A549 (cell line): ENCODE data around the gene ENAH. TPM values are rescaled to one million over a fixed set of nuclear protein-coding genes. Genes with fewer than 3 reads are reported as not detected.

ENCODE experiments used
- CBX2 ChIP-seq: fragments of 200-600 bp; sonication (generic); IDR thresholded peaks from 2 replicates; pipeline ENCODE4 v1.6.1; 2016; ENCODE audit warnings: low read depth, mild to moderate bottlenecking, borderline replicate concordance
- CBX8 ChIP-seq: fragments of 200-600 bp; sonication (generic); IDR thresholded peaks from 2 replicates; pipeline ENCODE4 v1.6.1; 2016
- CHD2 ChIP-seq: fragments of 150-350 bp; IDR thresholded peaks from 2 replicates; pipeline ENCODE4 v1.6.1; 2014; ENCODE audit warnings: low read length; ENCODE audit not compliant: partially characterized antibody
- CHD4 ChIP-seq: fragments of 200-600 bp; sonication (generic); IDR thresholded peaks from 2 replicates; pipeline ENCODE4 v1.6.1; 2016; ENCODE audit warnings: antibody characterized with exemption, mild to moderate bottlenecking, borderline replicate concordance
- EHF ChIP-seq: fragments of 250-450 bp; sonication (Bioruptor Pico); IDR thresholded peaks from 2 replicates; pipeline ENCODE4 v1.5.0; 2020; ENCODE audit warnings: mild to moderate bottlenecking
- EP300 ChIP-seq, 2 experiments: fragments of >200 bp; sonication (Bioruptor Twin); formaldehyde crosslinking; IDR thresholded peaks; 2 replicates in 1 of 2; 3 replicates in 1 of 2; pipeline ENCODE4 v1.6.1; 2016 to 2017
- ESRRA ChIP-seq: fragments of 150-350 bp; IDR thresholded peaks from 2 replicates; pipeline ENCODE4 v1.6.1; 2014; ENCODE audit warnings: mild to moderate bottlenecking, low read length, borderline replicate concordance
- FOSB ChIP-seq: fragments of 250-450 bp; sonication (Bioruptor Pico); IDR thresholded peaks from 2 replicates; pipeline ENCODE4 v1.5.0; 2020; ENCODE audit warnings: mild to moderate bottlenecking, moderate library complexity
- FOXS1 ChIP-seq: fragments of 250-450 bp; sonication (Bioruptor Pico); IDR thresholded peaks from 2 replicates; pipeline ENCODE4 v1.5.0; 2020; ENCODE audit warnings: mild to moderate bottlenecking, moderate library complexity
- HEYL ChIP-seq: fragments of 250-450 bp; sonication (Bioruptor Pico); IDR thresholded peaks from 2 replicates; pipeline ENCODE4 v1.8.0; 2021; ENCODE audit warnings: mild to moderate bottlenecking, moderate library complexity
- HOXA7 ChIP-seq: fragments of 250-450 bp; sonication (Bioruptor Pico); IDR thresholded peaks from 2 replicates; pipeline ENCODE4 v1.5.0; 2020; ENCODE audit warnings: mild to moderate bottlenecking, moderate library complexity
- HOXB13 ChIP-seq: fragments of 250-450 bp; sonication (Bioruptor Pico); IDR thresholded peaks from 2 replicates; pipeline ENCODE4 v1.5.0; 2020; ENCODE audit warnings: low read depth, mild to moderate bottlenecking, moderate library complexity
- JUN ChIP-seq, 2 experiments: fragments of >200 bp; sonication (Bioruptor Twin); formaldehyde crosslinking; IDR thresholded peaks; 2 replicates in 1 of 2; 3 replicates in 1 of 2; pipeline ENCODE4 v1.6.1; 2016 to 2017
- KDM5A ChIP-seq: fragments of 200-600 bp; sonication (generic); IDR thresholded peaks from 2 replicates; pipeline ENCODE4 v1.6.1; 2016; ENCODE audit warnings: antibody characterized with exemption, mild to moderate bottlenecking
- MAFK ChIP-seq: fragments of 450-650 bp; IDR thresholded peaks from 2 replicates; pipeline ENCODE4 v1.6.1; 2014; ENCODE audit not compliant: partially characterized antibody
- MAZ ChIP-seq: fragments of 150-350 bp; IDR thresholded peaks from 2 replicates; pipeline ENCODE4 v1.6.1; 2014; ENCODE audit warnings: antibody characterized with exemption, low read depth, low read length, borderline replicate concordance
- MYC ChIP-seq: IDR thresholded peaks from 2 replicates; pipeline ENCODE4 v1.6.1; 2012; ENCODE audit warnings: mild to moderate bottlenecking, inconsistent platforms, low read length, improper control_type of control experiment, borderline replicate concordance
- NFE2L2 ChIP-seq: fragments of 150-350 bp; conservative IDR thresholded peaks from 2 replicates; pipeline ENCODE4 v1.6.1; 2014; ENCODE audit warnings: low read length
- NR3C1 ChIP-seq: fragments of >200 bp; sonication (Bioruptor Twin); formaldehyde crosslinking; IDR thresholded peaks from 3 replicates; pipeline ENCODE4 v1.6.1; 2017
- PHF8 ChIP-seq: fragments of 200-600 bp; sonication (generic); IDR thresholded peaks from 2 replicates; pipeline ENCODE4 v1.6.1; 2016; ENCODE audit warnings: low read depth, mild to moderate bottlenecking, antibody characterized with exemption, moderate library complexity, borderline replicate concordance
- RAD21 ChIP-seq, 2 experiments: fragments of >200 bp in 1 of 2; sonication (Bioruptor Twin) in 1 of 2; formaldehyde crosslinking in 1 of 2; IDR thresholded peaks in 1 of 2; conservative IDR thresholded peaks in 1 of 2; 2 replicates in 1 of 2; 3 replicates in 1 of 2; pipeline ENCODE4 v1.6.1; 2012 to 2018; ENCODE audit warnings: inconsistent platforms in 1 of 2
- RARB ChIP-seq: fragments of 250-450 bp; sonication (Bioruptor Pico); IDR thresholded peaks from 2 replicates; pipeline ENCODE4 v1.8.0; 2021; ENCODE audit warnings: mild to moderate bottlenecking, moderate library complexity
- RCOR1 ChIP-seq: fragments of 150-350 bp; IDR thresholded peaks from 2 replicates; pipeline ENCODE4 v1.6.1; 2014; ENCODE audit warnings: antibody characterized with exemption, low read length, low read depth
- SREBF2 ChIP-seq: fragments of 450-650 bp; IDR thresholded peaks from 2 replicates; pipeline ENCODE4 v1.6.1; 2014; ENCODE audit warnings: mild to moderate bottlenecking, moderate library complexity
- TFCP2L1 ChIP-seq: fragments of 250-450 bp; sonication (Bioruptor Pico); IDR thresholded peaks from 2 replicates; pipeline ENCODE4 v1.5.0; 2021; ENCODE audit warnings: mild to moderate bottlenecking
- TP53 ChIP-seq: fragments of 250-450 bp; sonication (Bioruptor Pico); IDR thresholded peaks from 2 replicates; pipeline ENCODE4 v1.5.0; 2021; ENCODE audit warnings: mild to moderate bottlenecking, moderate library complexity
- ZFP36 ChIP-seq: fragments of 450-650 bp; IDR thresholded peaks from 2 replicates; pipeline ENCODE4 v1.6.1; 2014; ENCODE audit warnings: borderline replicate concordance; ENCODE audit not compliant: partially characterized antibody
- polyA plus RNA-seq, 4 experiments: library from polyadenylated mRNA; depleted of rRNA in 3 of 4; stranded (reverse); fragments of >200 nt; fragmentation: RNase III in 1 of 4; extraction: RNeasy Plus Mini Kit Qiagen cat#74134 plus additional on column Dnase treatment in 1 of 4; gene quantifications; 2 replicates in 3 of 4; 3 replicates in 1 of 4; pipeline ENCODE4 v1.2.3, GENCODE V29; 2011 to 2017
- TF ChIP-seq, protein P1 (sequence below): fragments of 450-650 bp; IDR thresholded peaks from 2 replicates; pipeline ENCODE4 v1.6.1; 2014; ENCODE audit warnings: antibody characterized with exemption
- TF ChIP-seq, protein P2 (sequence below): fragments of >200 bp; sonication (Bioruptor Twin); formaldehyde crosslinking; IDR thresholded peaks from 2 replicates; pipeline ENCODE4 v1.6.1; 2016
- TF ChIP-seq, protein P3 (sequence below): IDR thresholded peaks from 2 replicates; pipeline ENCODE4 v1.6.1; 2012; ENCODE audit warnings: low read depth, borderline replicate concordance
- TF ChIP-seq, protein P4 (sequence below): fragments of 200-600 bp; sonication (generic); IDR thresholded peaks from 2 replicates; pipeline ENCODE4 v1.6.1; 2016; ENCODE audit warnings: antibody characterized with exemption, mild to moderate bottlenecking, moderate library complexity
- TF ChIP-seq, protein P5 (sequence below): fragments of >200 bp; sonication (Bioruptor Twin); formaldehyde crosslinking; IDR thresholded peaks from 3 replicates; pipeline ENCODE4 v1.5.1; 2016
- TF ChIP-seq, protein P6 (sequence below): fragments of 250-450 bp; sonication (Bioruptor Pico); IDR thresholded peaks from 2 replicates; pipeline ENCODE4 v1.5.0; 2020; ENCODE audit warnings: low read depth, mild to moderate bottlenecking, moderate library complexity
- TF ChIP-seq, protein P7 (sequence below): fragments of >200 bp; sonication (Bioruptor Twin); formaldehyde crosslinking; IDR thresholded peaks from 3 replicates; pipeline ENCODE4 v1.6.1; 2016

The ENAH gene
- polyA plus RNA-seq, 2 of the 4 experiments (the other 2 are of a cell fraction), result 142 to 155 TPM

DNA sequence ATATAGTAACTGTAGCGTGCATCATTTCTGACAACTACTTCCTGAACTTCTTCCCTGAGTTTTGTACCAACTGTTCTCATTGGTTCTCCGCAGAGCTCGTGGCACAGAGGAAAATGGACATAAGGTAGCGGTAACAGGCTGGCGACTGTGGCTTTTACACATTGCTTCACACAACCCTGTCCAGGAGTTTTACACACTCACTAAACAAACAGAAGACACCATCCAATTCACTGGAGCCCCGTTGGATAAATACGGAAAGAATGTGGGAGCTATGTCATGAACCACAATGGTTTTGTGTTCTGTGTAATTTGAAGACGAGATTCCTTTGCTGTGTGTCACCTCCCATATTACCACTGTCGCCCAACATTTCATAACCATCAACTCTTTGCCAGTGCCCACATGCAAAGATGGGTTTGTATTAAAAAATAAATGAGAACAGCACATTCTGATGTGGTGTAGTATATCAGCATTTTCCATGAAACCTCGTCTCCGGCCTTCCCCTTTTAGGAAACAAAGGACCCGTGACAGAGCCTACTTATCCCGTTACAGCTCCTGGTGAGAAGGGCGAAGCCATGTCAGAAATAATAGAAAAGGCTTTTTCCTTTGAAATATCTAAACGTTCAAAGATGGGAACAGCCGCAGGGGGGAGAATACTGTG is 47.4 kb upstream of the ENAH start (continued):
- TF ChIP-seq, protein P1, sequence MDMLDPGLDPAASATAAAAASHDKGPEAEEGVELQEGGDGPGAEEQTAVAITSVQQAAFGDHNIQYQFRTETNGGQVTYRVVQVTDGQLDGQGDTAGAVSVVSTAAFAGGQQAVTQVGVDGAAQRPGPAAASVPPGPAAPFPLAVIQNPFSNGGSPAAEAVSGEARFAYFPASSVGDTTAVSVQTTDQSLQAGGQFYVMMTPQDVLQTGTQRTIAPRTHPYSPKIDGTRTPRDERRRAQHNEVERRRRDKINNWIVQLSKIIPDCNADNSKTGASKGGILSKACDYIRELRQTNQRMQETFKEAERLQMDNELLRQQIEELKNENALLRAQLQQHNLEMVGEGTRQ, result peak; percentile 77
- peak; percentile 42 for TF ChIP-seq MAFK
- TF ChIP-seq RCOR1, result no peak
- TF ChIP-seq, protein P2, sequence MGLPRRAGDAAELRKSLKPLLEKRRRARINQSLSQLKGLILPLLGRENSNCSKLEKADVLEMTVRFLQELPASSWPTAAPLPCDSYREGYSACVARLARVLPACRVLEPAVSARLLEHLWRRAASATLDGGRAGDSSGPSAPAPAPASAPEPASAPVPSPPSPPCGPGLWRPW, result peak; percentile 66
- TF ChIP-seq MYC, result peak; percentile 69
- peak; percentile 86 to 89; a peak in 2 of 5 replicates for TF ChIP-seq EP300 (IDR thresholded peaks at IDR 0.05)
- TF ChIP-seq PHF8, result no peak
- TF ChIP-seq TFCP2L1, result no peak
- TF ChIP-seq, protein P3, sequence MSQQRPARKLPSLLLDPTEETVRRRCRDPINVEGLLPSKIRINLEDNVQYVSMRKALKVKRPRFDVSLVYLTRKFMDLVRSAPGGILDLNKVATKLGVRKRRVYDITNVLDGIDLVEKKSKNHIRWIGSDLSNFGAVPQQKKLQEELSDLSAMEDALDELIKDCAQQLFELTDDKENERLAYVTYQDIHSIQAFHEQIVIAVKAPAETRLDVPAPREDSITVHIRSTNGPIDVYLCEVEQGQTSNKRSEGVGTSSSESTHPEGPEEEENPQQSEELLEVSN, result 0 out of 2 replicates have a peak, but pooled peaks have one; percentile 36
- no peak for TF ChIP-seq CHD4
- no peak for TF ChIP-seq FOSB (CRISPR knock-in tag)
- no peak for TF ChIP-seq HOXB13 (CRISPR knock-in tag)
- no peak for TF ChIP-seq HOXA7 (CRISPR knock-in tag)
- TF ChIP-seq, protein P4, sequence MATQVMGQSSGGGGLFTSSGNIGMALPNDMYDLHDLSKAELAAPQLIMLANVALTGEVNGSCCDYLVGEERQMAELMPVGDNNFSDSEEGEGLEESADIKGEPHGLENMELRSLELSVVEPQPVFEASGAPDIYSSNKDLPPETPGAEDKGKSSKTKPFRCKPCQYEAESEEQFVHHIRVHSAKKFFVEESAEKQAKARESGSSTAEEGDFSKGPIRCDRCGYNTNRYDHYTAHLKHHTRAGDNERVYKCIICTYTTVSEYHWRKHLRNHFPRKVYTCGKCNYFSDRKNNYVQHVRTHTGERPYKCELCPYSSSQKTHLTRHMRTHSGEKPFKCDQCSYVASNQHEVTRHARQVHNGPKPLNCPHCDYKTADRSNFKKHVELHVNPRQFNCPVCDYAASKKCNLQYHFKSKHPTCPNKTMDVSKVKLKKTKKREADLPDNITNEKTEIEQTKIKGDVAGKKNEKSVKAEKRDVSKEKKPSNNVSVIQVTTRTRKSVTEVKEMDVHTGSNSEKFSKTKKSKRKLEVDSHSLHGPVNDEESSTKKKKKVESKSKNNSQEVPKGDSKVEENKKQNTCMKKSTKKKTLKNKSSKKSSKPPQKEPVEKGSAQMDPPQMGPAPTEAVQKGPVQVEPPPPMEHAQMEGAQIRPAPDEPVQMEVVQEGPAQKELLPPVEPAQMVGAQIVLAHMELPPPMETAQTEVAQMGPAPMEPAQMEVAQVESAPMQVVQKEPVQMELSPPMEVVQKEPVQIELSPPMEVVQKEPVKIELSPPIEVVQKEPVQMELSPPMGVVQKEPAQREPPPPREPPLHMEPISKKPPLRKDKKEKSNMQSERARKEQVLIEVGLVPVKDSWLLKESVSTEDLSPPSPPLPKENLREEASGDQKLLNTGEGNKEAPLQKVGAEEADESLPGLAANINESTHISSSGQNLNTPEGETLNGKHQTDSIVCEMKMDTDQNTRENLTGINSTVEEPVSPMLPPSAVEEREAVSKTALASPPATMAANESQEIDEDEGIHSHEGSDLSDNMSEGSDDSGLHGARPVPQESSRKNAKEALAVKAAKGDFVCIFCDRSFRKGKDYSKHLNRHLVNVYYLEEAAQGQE, result no peak
- no peak for TF ChIP-seq KDM5A
- peak; percentile 94; a peak in 4 of 5 replicates for TF ChIP-seq JUN (IDR thresholded peaks at IDR 0.05)
- peak; percentile 39; the same call in 1 of the 2 replicates for TF ChIP-seq NFE2L2
- TF ChIP-seq CBX2, result no peak
- no peak for TF ChIP-seq RARB (CRISPR knock-in tag)
- no peak for TF ChIP-seq MAZ
- TF ChIP-seq HEYL (CRISPR knock-in tag), result no peak
- no peak for TF ChIP-seq CHD2
- TF ChIP-seq RAD21 (conservative IDR thresholded peaks at IDR 0.05 in 1 of 2, IDR thresholded peaks at IDR 0.05 in 1 of 2), result peak; percentile 19 to 58; a peak in 3 of 5 replicates
- TF ChIP-seq FOXS1 (CRISPR knock-in tag), result peak; percentile 87; the same call in 1 of the 2 replicates
- TF ChIP-seq SREBF2, result no peak
- TF ChIP-seq EHF, result no peak
- TF ChIP-seq, protein P5, sequence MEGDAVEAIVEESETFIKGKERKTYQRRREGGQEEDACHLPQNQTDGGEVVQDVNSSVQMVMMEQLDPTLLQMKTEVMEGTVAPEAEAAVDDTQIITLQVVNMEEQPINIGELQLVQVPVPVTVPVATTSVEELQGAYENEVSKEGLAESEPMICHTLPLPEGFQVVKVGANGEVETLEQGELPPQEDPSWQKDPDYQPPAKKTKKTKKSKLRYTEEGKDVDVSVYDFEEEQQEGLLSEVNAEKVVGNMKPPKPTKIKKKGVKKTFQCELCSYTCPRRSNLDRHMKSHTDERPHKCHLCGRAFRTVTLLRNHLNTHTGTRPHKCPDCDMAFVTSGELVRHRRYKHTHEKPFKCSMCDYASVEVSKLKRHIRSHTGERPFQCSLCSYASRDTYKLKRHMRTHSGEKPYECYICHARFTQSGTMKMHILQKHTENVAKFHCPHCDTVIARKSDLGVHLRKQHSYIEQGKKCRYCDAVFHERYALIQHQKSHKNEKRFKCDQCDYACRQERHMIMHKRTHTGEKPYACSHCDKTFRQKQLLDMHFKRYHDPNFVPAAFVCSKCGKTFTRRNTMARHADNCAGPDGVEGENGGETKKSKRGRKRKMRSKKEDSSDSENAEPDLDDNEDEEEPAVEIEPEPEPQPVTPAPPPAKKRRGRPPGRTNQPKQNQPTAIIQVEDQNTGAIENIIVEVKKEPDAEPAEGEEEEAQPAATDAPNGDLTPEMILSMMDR, result no peak
- no peak for TF ChIP-seq NR3C1
- TF ChIP-seq CBX8, result no peak
- TF ChIP-seq, protein P6, sequence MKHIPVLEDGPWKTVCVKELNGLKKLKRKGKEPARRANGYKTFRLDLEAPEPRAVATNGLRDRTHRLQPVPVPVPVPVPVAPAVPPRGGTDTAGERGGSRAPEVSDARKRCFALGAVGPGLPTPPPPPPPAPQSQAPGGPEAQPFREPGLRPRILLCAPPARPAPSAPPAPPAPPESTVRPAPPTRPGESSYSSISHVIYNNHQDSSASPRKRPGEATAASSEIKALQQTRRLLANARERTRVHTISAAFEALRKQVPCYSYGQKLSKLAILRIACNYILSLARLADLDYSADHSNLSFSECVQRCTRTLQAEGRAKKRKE (CRISPR knock-in tag), result no peak
- peak; percentile 22 for TF ChIP-seq ZFP36
- no peak; the same call in 1 of the 2 replicates for TF ChIP-seq TP53 (CRISPR knock-in tag)
- TF ChIP-seq, protein P7, sequence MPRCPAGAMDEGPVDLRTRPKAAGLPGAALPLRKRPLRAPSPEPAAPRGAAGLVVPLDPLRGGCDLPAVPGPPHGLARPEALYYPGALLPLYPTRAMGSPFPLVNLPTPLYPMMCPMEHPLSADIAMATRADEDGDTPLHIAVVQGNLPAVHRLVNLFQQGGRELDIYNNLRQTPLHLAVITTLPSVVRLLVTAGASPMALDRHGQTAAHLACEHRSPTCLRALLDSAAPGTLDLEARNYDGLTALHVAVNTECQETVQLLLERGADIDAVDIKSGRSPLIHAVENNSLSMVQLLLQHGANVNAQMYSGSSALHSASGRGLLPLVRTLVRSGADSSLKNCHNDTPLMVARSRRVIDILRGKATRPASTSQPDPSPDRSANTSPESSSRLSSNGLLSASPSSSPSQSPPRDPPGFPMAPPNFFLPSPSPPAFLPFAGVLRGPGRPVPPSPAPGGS, result peak; percentile 92; the same call in 2 of the 3 replicates
- TF ChIP-seq ESRRA, result no peak
